Measurements from ENCODE around the gene MYBBP1A.

MYBBP1A gene

DNA sequence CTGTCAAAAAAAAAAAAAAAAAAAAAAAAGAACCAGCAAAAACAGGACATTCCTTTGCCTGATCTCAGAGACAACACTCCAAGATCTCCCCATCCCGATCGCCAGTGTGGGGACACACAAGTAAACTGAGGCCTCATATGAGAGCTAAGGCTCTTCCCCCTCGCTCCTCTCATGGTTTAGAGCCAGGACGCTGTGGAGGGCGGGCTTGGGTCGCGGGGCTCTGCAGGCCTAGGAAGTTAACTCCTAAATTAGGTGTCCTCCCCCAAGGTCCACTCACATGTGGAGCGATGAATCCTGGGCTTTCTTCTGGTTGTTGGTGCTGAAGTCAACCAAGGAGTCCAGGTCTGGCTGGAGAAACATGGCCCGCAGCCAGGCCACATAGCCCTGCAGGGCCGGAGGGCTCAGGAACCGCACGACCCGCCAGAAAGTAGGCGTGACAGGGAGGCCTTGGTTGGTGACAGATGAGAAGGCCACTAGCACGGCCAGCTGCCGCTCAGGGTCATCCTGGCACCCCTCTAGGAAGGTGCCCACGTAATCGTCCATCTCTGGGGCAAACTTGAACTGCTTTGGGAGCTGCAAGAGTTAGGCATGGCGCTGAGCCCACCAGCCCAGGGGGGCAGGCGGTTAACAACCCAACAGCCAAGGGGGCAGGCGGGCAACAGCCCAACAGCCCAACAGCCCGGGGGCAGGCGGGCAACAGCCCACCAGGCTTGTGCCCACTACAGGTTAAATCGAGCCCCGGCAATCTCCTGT is 5.2 kb downstream of the MYBBP1A start:
- no peak for DNase-seq (ENCODE audit: low spot score)

DNA sequence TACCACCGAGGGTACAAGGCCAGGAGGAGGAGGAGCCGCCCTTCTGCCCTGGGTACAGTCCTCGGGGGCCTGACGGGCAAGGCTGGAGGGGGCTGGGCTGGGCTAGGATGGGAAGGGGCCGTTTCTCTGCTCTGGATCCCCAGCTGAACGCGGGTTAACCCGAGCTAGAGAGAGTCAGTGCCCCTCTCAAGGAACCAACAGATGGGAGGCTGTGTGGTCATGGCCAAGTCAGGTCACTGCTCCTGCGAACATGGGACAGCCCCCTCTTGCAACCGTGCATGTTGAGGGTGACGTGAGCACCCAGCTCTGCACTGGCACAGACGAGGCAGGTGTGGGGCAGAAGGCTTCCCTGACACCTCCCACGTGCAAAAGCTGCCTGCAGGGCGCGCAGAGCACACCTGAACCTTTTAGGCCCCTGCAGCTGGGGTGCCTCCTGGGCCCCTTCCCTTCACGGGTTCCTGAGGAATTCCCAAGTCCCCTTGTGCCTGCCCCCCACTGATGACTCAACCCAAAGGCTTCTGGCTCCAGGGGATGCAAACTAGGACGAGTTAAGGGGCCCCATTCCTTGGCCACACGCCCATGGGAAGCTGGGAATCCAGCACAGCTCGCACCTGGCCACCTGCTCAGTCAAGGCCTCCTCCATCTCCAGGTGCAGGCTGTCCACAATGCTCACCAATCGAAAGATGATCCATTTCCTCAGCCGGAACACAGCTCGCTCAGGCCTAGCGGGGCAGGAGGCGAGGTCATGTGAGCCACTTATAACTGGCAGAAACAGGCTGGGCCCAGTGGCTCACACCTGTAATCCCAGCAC is 6.3 kb downstream of the MYBBP1A start:
- DNase-seq (ENCODE audit: low spot score), result peak; percentile 62

DNA sequence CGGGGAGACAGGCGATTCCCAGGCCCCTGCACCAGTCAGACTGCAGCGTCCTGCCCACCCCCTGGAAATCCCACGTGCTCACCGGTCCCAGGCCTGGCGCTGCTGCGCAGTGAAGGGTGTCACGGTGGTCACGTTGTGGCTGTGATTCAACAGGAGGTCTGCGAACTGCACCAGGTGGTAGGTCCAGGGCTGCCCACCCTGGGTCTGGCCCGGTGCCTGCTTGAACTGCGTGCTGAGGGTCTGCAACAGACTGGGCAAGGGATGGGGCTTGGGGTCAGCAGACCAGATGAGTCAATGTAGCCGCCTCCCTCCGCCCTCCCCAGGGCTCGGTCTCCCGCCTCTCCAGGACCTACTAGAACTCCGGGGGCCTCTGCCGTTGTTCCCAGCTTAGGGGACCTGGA is 7.1 kb downstream of the MYBBP1A start:
- DNase-seq (ENCODE audit: low spot score), result peak; percentile 62

DNA sequence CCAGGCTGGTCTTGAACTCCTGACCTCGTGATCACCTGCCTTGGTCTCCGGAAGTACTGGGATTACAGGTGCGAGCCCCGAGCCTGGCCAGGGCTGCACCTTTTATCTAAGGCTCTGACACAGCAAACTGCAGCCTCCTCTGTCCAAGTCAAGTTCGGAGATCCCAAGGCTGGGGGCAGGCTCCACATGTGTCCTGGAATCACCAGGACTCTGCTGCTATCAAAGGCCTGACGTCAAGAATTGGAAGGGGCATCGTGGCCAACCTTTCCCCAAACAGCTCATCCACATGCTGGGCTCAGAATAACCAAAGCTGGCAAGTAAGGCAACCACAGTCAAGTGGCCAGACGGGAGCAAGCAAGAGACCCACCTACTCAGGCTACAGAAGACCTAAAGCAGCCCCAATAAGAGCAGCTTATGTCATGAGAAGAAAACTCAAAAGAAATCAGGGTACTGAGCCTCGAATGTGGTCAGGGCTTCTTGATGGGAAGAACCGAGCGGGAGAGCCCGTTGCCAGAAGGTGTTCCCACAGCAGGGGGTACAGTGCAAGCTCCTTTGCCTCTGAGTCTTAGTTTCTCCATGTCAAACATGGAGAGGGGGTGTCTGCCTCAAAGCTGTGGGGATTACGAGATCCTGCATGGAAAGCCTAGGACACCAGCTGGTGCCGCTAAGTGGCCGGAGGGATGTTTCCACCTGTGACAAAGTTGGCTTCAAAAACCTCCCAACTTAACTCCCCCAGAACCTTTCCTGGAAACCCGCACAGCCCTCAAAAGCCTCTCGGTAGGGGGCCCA is 7.9 kb downstream of the MYBBP1A start:
- no peak for DNase-seq (ENCODE audit: low spot score)

DNA sequence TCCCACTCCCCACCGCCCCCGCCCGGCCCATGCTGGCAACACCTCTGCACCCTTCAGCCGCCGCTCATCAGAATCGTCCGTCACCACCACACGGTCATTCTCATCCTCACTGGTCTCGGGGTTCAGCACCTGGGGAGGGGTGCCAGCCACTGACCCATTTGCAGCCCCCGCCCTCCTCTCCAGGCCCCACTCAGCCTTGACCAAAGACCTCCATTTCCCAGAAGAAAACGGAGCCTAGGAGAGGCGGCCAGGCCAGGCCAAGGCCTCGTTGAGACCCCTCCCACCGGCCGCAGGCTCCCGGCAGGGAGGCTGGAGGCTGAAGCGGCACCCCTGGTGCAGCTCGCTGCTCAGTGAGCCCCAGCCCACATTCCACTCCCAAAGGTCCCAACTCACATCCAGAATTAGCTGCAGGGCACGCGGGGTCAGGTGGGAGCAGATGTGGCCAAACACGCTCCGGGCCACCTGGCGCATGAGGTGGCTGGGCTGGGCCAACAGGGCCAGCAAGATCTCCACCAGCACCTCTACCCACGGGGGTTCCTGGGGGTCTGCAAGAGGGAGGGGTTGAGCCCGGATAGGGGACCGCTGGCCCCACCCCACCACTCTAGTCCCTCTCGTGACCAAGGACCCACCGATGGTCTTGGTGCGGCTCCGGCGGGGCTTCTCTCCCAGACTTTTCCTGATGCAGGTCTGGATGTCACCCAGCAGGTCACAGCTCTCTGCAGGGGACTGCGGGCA is 9.8 kb downstream of the MYBBP1A start:
- DNase-seq (ENCODE audit: low spot score), result no peak

DNA sequence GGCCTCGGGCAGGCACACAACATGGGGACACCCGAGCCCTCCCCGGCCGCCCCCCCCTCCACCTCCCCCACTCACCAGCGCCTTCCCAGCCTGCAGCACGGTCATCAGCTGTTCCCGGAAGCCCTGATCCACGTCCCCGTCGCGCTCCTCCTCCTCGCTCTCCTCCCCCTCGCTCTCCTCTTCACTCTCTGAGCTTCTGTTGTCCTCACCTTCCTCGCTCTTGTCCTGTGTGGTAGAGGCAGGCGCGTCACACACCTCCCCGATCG is 10.3 kb downstream of the MYBBP1A start:
- peak; percentile 53 for DNase-seq (ENCODE audit: low spot score)

DNA sequence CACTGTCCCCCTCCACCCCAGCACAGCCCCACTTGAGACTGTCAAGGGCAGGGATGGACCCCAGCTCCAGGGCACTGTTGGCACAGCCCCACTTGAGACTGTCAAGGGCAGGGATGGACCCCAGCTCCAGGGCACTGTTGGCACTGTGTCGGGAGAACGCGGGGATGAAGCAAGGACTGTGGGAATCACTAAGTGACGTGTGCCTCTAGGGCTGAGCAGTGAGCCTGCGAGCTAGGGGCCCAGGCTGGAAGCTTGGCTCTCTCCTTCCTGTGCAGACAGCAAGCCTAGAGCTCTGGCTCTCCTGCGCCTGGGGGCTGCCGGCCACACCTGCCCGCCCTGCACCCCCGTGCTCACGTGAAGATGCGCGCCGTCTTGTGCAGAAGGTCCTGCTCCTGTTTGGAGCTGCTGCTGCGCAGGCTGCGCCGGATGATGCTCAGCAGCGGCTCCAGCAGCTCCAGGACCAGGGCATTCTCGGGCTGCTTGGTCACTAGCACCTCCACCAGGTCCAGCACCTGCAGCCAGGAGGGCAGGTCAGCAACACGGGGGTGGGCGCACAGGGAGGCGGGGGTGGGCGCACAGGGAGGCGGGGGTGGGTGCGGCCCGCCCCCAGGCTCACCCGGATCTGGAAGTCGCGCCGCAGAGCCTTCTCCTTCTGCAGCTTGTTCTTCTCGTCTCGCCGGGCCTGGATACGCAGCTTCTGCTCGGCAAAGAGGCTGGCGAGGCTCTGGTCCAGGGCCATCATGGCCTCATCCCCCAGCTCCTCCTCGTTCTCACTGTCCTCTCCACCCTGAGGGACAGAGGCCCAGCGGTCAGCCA is 10.8 kb downstream of the MYBBP1A start:
- DNase-seq (ENCODE audit: low spot score), result peak; percentile 53

DNA sequence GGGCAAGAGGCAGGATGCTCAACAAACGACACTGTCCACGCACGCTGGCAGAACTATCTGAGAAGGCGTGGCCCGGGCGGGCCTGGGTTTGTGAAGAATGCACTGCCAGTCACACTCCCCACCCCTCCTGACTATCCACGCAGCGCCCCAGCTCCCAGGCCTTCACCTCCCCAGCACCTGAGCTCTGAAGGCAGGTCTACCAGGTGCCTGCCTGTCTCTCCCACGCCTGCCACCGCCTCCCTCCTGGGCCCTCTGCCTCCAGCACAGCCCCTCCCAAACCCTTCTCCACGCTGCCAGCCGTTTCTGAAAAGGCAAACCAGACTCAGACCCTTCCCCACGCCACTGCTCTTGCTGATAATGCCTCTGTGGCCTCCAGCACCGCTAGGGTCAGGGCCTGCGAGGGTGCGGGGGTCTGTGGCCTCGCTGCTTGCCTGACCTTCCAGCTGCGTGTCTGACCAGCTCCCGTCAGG is 11.6 kb downstream of the MYBBP1A start:
- DNase-seq (ENCODE audit: low spot score), result no peak

DNA sequence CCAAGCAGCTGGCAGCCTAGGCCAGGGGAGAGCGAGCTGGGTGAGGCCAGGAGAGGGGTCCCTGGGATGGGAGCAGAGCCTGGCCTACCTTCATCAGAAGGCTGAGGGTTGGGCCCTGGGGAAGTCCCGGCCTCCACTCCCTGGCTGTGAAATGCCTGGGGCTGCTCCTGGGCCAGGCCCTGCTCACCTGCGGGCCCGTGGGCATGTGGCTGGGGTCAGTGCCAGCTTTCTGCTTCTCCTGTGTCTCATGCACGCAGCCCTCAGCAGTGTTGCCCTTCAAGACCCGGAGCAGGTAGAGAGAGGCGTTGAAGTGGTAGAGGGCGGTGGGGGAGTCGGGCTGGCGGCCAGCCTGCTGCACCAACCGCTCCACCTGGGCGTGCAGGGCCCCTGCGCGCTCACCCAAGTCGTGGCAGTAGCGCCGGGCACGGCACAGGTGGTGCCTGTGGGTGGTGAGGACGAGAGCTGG is 12.4 kb downstream of the MYBBP1A start:
- no peak for DNase-seq (ENCODE audit: low spot score)

DNA sequence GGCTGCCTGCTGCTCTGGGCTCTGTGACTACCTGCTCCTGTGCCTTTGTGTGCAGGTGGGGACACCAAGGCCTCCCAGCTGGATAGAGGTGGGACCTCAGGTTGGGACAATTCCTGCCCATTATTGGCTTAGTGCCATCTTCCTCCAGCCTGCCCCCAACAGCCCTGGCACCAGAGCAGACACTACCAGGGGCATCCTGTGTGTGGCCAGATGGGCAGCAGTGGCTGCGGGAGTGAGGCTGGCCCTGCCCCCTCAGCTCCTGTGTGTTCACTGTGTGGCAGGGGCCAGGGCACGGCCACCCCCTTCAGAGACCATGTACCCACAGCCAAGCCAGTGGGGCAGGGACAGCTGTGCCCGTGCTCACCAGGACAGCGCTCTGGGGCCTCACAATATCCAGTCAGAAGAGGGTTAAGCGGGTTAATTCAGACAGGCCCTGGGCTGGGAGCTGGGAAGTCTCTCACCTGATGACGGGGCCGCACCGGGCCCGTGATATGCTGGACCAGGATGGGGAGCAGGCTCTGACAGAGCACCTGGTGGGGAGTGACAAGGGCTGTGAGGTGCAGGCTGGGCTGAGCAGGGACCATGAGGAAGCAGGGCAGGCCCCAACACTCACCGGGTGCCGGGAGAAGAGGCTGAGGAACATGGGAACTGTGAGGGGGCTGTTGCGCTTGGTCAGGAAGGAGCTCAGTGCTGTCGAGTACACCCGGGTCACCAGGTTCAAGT is 13.0 kb downstream of the MYBBP1A start:
- DNase-seq (ENCODE audit: low spot score), result no peak

DNA sequence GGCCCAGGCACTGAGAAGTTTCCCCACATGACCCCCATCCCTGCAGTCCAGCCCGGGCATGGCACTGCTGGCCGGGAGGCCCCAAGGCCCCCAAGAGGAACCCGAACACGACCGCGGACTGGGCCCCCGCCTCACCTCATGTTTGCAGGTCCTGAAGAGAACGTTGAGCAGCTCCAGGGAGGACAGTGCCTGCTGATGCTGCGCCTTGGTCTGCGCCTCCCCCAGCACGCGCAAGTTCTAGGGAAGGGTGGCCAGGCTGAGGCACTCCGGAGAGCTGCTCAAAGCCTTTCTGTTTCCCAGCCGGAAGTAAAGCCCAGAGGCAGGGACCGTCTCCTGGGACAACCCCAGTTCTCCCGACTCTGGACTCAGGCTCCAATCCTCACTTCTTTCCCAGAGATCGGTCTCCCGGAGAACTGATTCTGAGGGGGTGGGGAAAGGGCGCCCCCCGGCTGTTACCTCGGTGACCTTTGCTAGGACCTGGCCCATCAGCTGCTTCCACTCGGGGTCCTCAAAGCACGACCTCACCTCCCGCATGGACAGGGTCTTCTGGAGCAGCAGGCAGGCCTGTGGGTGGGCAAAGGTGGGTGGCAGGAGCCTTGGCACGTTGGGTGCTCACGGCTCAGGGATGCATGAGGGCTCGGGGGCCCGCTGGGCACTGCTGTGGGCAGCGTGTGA is 13.7 kb downstream of the MYBBP1A start:
- no peak for DNase-seq (ENCODE audit: low spot score)

DNA sequence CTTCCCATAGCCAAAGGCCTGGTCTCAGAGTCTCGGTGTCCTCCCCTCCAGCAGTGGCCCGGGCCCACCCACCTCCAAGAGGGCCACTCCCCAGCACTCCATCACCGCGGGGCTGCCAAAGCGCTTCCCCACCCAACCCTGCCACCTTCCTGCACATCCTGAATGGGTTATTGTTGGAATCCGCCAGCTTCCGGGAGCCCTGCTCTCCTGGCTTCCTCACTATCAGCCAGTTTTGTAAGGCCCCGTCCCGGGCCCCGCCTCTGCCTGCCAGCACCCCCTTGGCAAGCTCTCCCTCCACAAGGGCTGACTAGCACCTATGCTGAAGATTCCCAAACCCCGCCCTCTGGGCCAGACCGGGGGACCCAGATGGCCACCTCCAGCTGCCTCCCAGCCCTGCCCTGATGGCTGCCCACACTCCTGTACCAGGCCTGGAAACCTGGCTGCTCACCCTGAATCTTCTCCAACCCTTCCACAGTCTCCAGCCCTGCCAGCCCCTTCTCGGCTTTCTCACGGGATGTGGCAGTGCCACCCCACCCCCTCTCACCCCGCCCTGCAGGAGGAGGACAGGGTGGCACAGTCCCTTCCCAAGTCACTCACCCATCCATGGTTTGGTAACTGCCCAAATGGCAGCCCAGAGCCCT is 14.4 kb downstream of the MYBBP1A start:
- peak; percentile 64 for DNase-seq (ENCODE audit: low spot score)

DNA sequence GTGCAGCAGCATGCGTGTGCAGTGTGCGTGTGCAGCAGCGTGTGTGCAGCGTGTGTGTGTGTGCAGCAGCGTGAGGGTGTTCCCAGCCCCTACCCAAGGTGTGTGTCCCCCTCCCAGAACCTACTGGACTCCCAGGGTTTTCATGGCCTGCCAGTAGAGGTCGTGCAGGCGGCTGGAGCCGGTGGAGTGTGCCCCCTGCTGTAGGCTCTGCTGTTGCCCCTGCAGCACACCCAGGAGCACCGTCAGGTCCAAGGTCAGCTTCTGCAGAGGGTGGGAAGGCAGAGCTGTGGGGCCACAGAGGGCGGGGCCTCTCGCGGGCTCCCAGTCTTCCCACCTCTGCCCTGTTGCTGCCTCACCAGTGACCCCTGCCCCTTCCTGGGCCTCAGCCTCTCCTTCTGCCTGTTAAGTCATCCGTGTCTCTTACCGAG is 14.9 kb downstream of the MYBBP1A start:
- DNase-seq (ENCODE audit: low spot score), result no peak

DNA sequence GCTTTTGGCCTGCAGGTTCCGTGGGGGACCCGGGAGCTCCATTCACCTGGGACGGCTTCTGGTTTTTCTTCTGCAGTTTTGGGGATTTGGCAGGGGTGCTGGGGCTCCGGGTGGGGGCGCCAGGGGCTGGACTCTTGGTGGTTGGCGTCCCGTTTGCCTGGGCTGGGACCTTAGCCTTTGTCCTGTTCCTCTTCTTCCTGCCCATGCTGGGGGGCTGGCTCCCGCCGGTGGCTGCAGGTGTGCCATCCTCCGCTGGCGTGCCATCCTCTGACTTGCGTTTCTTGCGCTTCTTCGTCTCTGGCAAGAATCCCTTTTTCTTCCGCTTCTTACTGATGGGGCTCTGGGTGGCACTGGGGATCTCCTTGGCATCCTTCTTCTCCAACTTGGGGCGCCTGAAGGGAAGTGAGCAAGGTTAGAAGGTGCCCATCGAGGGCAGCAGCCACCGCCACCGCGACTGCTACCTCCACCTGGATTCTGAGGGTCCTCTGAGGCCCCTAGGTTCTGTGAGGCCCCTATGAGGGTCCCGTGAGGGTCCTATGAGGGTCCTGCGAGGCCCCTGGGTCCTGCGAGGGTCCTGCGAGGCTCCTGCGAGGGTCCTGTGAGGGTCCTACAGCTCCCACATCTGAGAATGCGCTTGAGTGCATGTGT is 15.5 kb downstream of the MYBBP1A start:
- DNase-seq (ENCODE audit: low spot score), result no peak

DNA sequence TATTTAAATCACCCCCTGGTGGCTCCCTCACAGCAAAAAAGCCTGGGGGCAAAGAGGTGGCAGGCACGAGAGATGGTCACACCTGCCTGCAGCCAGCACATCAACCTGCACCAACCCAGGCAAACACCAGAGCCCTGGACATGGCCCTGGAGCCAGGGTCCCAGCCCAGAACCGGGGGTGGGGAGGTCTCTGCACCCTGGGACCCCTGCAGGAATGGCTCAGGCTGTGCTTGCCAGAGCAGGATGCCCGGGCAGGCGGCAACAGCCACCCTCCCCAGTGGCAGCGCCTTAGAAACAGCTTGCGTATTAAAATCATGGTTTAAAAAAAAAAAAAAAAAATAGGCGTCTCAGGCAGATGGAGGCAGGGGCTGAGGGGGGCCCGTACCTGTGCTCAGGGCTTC is 16.2 kb downstream of the MYBBP1A start:
- DNase-seq (ENCODE audit: low spot score), result no peak

DNA sequence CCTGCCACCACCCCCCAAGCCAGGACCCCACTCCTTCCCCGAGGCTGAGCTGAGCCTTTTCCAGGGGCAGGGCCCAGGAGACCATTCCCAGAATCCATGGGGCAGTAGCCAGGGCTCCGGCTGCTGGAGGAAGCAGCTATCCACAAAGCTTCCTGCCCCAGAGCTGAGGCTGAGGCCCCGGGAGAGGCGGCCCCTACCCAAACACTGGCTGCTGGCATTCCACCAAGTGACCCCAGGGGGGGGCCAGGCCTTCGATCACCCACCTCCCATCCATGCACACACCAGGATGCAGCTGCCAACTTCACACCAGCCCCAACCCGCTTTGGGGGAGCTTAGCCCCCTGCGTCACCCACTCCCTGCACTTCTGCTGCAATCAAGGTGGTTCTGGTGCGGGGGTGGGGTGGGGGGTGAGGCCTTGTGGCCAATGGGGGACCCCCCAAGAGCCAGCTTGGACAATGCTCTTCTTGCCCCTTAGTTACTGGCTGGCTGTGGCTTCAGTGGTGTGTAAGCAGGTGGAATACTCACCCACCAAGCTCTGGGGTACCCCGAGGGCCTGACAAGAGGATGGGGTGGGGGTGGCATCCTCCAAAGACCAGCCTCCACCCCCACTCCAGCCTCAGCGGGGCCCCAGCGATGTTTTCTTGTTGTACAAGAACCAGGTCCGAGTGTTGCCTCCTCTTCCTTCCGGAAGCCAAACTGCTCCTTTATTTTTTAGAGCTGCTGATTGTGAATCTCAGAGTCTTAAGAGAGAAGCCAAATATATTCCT is 16.8 kb downstream of the MYBBP1A start:
- DNase-seq (ENCODE audit: low spot score), result no peak

DNA sequence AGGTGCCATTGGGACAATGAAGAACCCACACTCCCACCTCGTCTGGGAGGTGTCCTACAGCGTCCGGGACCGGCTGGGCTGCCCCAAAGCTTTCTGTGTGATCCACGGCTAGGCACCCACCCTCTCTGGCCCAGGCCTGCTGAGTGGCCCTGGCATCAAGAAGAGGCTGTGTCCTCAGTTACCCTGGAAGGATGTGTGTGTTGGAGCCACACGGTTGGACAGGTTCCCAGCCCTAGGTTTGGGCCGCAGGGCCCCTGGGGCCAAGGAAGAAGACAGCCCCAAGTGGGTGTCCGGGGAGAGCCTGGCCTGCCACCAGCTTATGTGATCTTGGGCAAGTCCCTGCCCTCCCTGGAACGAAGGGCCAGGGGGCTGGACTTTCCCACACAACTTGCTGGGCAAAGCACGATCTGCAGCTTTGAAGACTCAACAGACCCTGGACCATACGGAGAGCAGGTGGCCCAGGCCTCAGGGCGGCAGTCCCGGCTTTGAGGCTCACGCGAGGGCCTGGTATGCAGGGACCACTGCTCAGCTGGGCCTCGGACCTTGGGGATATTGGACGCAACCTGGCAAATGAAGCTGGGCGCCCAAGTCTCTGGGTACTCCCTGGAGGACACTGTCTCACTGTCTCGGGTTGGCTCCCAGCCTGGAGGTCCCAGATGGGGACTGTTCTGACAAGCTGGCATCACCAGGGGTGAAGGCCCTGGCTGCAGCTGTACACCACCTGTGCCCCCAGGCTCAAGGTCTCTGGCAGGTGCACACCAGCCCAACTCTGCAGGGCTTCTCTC is 17.5 kb downstream of the MYBBP1A start:
- DNase-seq (ENCODE audit: low spot score), result no peak
